WTC11 (cell line): ENCODE measurements around the gene TIPARP.

Experiments used
- ATF3 ChIP-seq: sonication (generic); formaldehyde crosslinking; conservative IDR thresholded peaks from 2 replicates; pipeline ENCODE4 v1.8.1; 2022; ENCODE audit warnings: mild to moderate bottlenecking, missing genetic modification reagents
- CREM ChIP-seq: sonication (generic); formaldehyde crosslinking; IDR thresholded peaks from 2 replicates; pipeline ENCODE4 v1.8.1; 2022; ENCODE audit warnings: mild to moderate bottlenecking, missing genetic modification reagents, moderate library complexity
- FOXP4 ChIP-seq: sonication (generic); formaldehyde crosslinking; IDR thresholded peaks from 2 replicates; pipeline ENCODE4 v1.8.0; 2022; ENCODE audit warnings: mild to moderate bottlenecking, missing genetic modification reagents
- SOX15 ChIP-seq: fragments of 250-450 bp; sonication (Bioruptor Pico); IDR thresholded peaks from 2 replicates; pipeline ENCODE4 v1.9.0; 2021; ENCODE audit warnings: mild to moderate bottlenecking
- TEAD4 ChIP-seq: sonication (generic); formaldehyde crosslinking; IDR thresholded peaks from 2 replicates; pipeline ENCODE4 v1.8.0; 2022; ENCODE audit warnings: mild to moderate bottlenecking, missing genetic modification reagents
- USF1 ChIP-seq: sonication (generic); formaldehyde crosslinking; IDR thresholded peaks from 2 replicates; pipeline ENCODE4 v1.8.0; 2022; ENCODE audit warnings: mild to moderate bottlenecking, missing genetic modification reagents
- ZNF416 ChIP-seq: fragments of 250-450 bp; sonication (Bioruptor Pico); IDR thresholded peaks from 2 replicates; pipeline ENCODE4 v1.9.0; 2021; ENCODE audit warnings: mild to moderate bottlenecking, inconsistent platforms
- ZNF423 ChIP-seq: fragments of 250-450 bp; sonication (Bioruptor Pico); IDR thresholded peaks from 2 replicates; pipeline ENCODE4 v2.1.2; 2022; ENCODE audit warnings: mild to moderate bottlenecking, moderate library complexity
- ZNF512 ChIP-seq: sonication (generic); formaldehyde crosslinking; IDR thresholded peaks from 2 replicates; pipeline ENCODE4 v1.8.1; 2022; ENCODE audit warnings: missing genetic modification reagents, borderline replicate concordance
- TF ChIP-seq, protein P1 (sequence below): fragments of 200-600 bp; IDR thresholded peaks from 2 replicates; pipeline ENCODE4 v1.8.0; 2022; ENCODE audit warnings: antibody characterized with exemption
- TF ChIP-seq, protein P2 (sequence below): fragments of 250-450 bp; sonication (Bioruptor Pico); IDR thresholded peaks from 2 replicates; pipeline ENCODE4 v1.9.0; 2021; ENCODE audit warnings: mild to moderate bottlenecking

GRCh38 chr3:156626104-156626503, 48.3 kb upstream of the TIPARP start:
- TF ChIP-seq USF1 (CRISPR knock-in tag) (no peak), ZNF423 (no peak), SOX15 (no peak), ZNF416 (CRISPR knock-in tag) (no peak), CREM (no peak), TEAD4 (CRISPR knock-in tag) (no peak), ZNF512 (CRISPR knock-in tag) (no peak), FOXP4 (CRISPR knock-in tag) (no peak), ATF3 (CRISPR knock-in tag) (no peak)
- TF ChIP-seq, protein P1, sequence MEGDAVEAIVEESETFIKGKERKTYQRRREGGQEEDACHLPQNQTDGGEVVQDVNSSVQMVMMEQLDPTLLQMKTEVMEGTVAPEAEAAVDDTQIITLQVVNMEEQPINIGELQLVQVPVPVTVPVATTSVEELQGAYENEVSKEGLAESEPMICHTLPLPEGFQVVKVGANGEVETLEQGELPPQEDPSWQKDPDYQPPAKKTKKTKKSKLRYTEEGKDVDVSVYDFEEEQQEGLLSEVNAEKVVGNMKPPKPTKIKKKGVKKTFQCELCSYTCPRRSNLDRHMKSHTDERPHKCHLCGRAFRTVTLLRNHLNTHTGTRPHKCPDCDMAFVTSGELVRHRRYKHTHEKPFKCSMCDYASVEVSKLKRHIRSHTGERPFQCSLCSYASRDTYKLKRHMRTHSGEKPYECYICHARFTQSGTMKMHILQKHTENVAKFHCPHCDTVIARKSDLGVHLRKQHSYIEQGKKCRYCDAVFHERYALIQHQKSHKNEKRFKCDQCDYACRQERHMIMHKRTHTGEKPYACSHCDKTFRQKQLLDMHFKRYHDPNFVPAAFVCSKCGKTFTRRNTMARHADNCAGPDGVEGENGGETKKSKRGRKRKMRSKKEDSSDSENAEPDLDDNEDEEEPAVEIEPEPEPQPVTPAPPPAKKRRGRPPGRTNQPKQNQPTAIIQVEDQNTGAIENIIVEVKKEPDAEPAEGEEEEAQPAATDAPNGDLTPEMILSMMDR: no peak
- TF ChIP-seq, protein P2, sequence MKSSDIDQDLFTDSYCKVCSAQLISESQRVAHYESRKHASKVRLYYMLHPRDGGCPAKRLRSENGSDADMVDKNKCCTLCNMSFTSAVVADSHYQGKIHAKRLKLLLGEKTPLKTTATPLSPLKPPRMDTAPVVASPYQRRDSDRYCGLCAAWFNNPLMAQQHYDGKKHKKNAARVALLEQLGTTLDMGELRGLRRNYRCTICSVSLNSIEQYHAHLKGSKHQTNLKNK (CRISPR knock-in tag): no peak
